HG02798 (cell line): Measurements from ENCODE around the gene MRPL46.
A peak's percentile ranks its signal among the peaks of the same experiment; 100 is the strongest.

ENCODE experiments used
- ATAC-seq: cut with Tn5 transposase; IDR thresholded peaks from one replicate; pipeline ENCODE4 v1.9.1; 2021; ENCODE audit warnings: mild to moderate bottlenecking; ENCODE audit not compliant: unreplicated experiment, poor library complexity

Gene MRPL46

GRCh38 chr15:88467073-88467934 lies at the start of gene MRPL46, which contains the start of gene MRPS11:
TSS of gene MRPL46 (minus strand) at chr15:88467388. CDS start at chr15:88467377, 11 bp downstream.
TSS of gene MRPS11 (plus strand) at chr15:88467708. CDS start at chr15:88467718, 10 bp downstream.
- ATAC-seq: peak; percentile 89

- no peak for ATAC-seq
Observed at GRCh38 chr15:88513195-88513594, 46.0 kb upstream of the MRPL46 start.

GRCh38 chr15:88512601-88513000 lies 45.4 kb upstream of the MRPL46 start:
- ATAC-seq: no peak

- ATAC-seq: no peak
Observed at GRCh38 chr15:88512078-88512477, 44.9 kb upstream of the MRPL46 start.

GRCh38 chr15:88511161-88511560 lies 44.0 kb upstream of the MRPL46 start:
- no peak for ATAC-seq

- ATAC-seq: no peak
Observed at GRCh38 chr15:88509964-88510363, 42.8 kb upstream of the MRPL46 start.

GRCh38 chr15:88509321-88509720 lies 42.1 kb upstream of the MRPL46 start:
- peak; percentile 44 for ATAC-seq

- ATAC-seq: no peak
Observed at GRCh38 chr15:88506628-88507027, 39.4 kb upstream of the MRPL46 start.

- no peak for ATAC-seq
Observed at GRCh38 chr15:88505721-88506120, 38.5 kb upstream of the MRPL46 start.

GRCh38 chr15:88504445-88504844 lies 37.3 kb upstream of the MRPL46 start:
- ATAC-seq: no peak

- no peak for ATAC-seq
Observed at GRCh38 chr15:88498996-88499395, 31.8 kb upstream of the MRPL46 start.

GRCh38 chr15:88497109-88497765 lies 30.0 kb upstream of the MRPL46 start:
- no peak for ATAC-seq

- ATAC-seq: no peak
Observed at GRCh38 chr15:88493844-88494243, 26.7 kb upstream of the MRPL46 start.

- no peak for ATAC-seq
Observed at GRCh38 chr15:88491158-88491557, 24.0 kb upstream of the MRPL46 start.

- no peak for ATAC-seq
Observed at GRCh38 chr15:88490036-88490435, 22.8 kb upstream of the MRPL46 start.

- no peak for ATAC-seq
Observed at GRCh38 chr15:88489321-88489720, 22.1 kb upstream of the MRPL46 start.

- ATAC-seq: no peak
Observed at GRCh38 chr15:88487796-88488523, 20.8 kb upstream of the MRPL46 start.

- ATAC-seq: no peak
Observed at GRCh38 chr15:88487178-88487795, 20.1 kb upstream of the MRPL46 start.

- no peak for ATAC-seq
Observed at GRCh38 chr15:88484682-88485331, 17.6 kb upstream of the MRPL46 start.

GRCh38 chr15:88482263-88482662 lies 15.1 kb upstream of the MRPL46 start:
- no peak for ATAC-seq
